Trophoblast cell (in vitro differentiated cells and primary cell): ENCODE measurements around the gene ENG.

Experiments
- DNase-seq, 2 donors: peaks; one replicate each; pipeline ENCODE4 v3.0.0-alpha.2; 2016
- H2AFZ ChIP-seq: 2 replicates; pipeline ENCODE4 v1.6.1; 2013; ENCODE audit warnings: low read length, moderate library complexity, mild to moderate bottlenecking; ENCODE audit not compliant: insufficient read depth, poor library complexity
- H2AK5ac ChIP-seq: 2 replicates; pipeline ENCODE4 v1.6.1; 2013; ENCODE audit warnings: mild to moderate bottlenecking, low read length
- H2BK120ac ChIP-seq: 2 replicates; pipeline ENCODE4 v1.6.1; 2013; ENCODE audit warnings: low read length, mild to moderate bottlenecking, moderate library complexity; ENCODE audit not compliant: insufficient read depth, poor library complexity
- H2BK12ac ChIP-seq: 2 replicates; pipeline ENCODE4 v1.6.1; 2013; ENCODE audit warnings: mild to moderate bottlenecking, low read length, moderate library complexity
- H2BK5ac ChIP-seq: 2 replicates; pipeline ENCODE4 v1.6.1; 2013; ENCODE audit warnings: low read length, low read depth, moderate library complexity, mild to moderate bottlenecking; ENCODE audit not compliant: poor library complexity
- H3K14ac ChIP-seq: 2 replicates; pipeline ENCODE4 v1.6.1; 2013; ENCODE audit warnings: mild to moderate bottlenecking, low read length
- H3K18ac ChIP-seq: 2 replicates; pipeline ENCODE4 v1.6.1; 2013; ENCODE audit warnings: mild to moderate bottlenecking, low read length
- H3K23ac ChIP-seq: 2 replicates; pipeline ENCODE4 v1.6.1; 2013; ENCODE audit warnings: low read length
- H3K27ac ChIP-seq: 2 replicates; pipeline ENCODE4 v1.5.1; 2013; ENCODE audit warnings: low read depth, mild to moderate bottlenecking, inconsistent platforms, low read length, moderate library complexity
- H3K27me3 ChIP-seq: 2 replicates; pipeline ENCODE4 v1.6.1; 2013; ENCODE audit warnings: inconsistent platforms, mild to moderate bottlenecking, low read length, moderate library complexity; ENCODE audit not compliant: insufficient read depth
- H3K36me3 ChIP-seq, 2 experiments: 1 replicate in 1 of 2; 2 replicates in 1 of 2; pipeline ENCODE4 v1.6.1; 2013; ENCODE audit warnings: low read length in 2 of 2, mild to moderate bottlenecking in 2 of 2, moderate library complexity in 1 of 2; ENCODE audit not compliant: insufficient read depth in 2 of 2, control insufficient read depth in 1 of 2
- H3K4ac ChIP-seq: 2 replicates; pipeline ENCODE4 v1.6.1; 2013; ENCODE audit warnings: low read depth, mild to moderate bottlenecking, low read length, moderate library complexity
- H3K4me1 ChIP-seq, 2 experiments: 1 replicate in 1 of 2; 2 replicates in 1 of 2; pipeline ENCODE4 v1.6.1; 2013; ENCODE audit warnings: low read length in 2 of 2, mild to moderate bottlenecking in 2 of 2, moderate library complexity in 1 of 2; ENCODE audit not compliant: insufficient read depth in 2 of 2, control insufficient read depth in 1 of 2
- H3K4me2 ChIP-seq: 2 replicates; pipeline ENCODE4 v1.6.1; 2013; ENCODE audit warnings: inconsistent platforms, mild to moderate bottlenecking, low read length, moderate library complexity
- H3K4me3 ChIP-seq: 2 replicates; pipeline ENCODE4 v1.5.1; 2013; ENCODE audit warnings: mild to moderate bottlenecking, low read depth, low read length, inconsistent platforms
- H3K79me1 ChIP-seq: one replicate; pipeline ENCODE4 v1.6.1; 2013; ENCODE audit warnings: low read length
- H3K79me2 ChIP-seq: 2 replicates; pipeline ENCODE4 v1.6.1; 2013; ENCODE audit warnings: low read length, mild to moderate bottlenecking; ENCODE audit not compliant: control insufficient read depth, insufficient read depth, poor library complexity
- H3K9ac ChIP-seq: 2 replicates; pipeline ENCODE4 v1.6.1; 2013; ENCODE audit warnings: mild to moderate bottlenecking, low read length
- H3K9me3 ChIP-seq: 2 replicates; pipeline ENCODE4 v1.6.1; 2013; ENCODE audit warnings: low read depth, mild to moderate bottlenecking, control low read depth, inconsistent platforms, low read length; ENCODE audit not compliant: insufficient read depth
- H4K12ac ChIP-seq: 2 replicates; pipeline ENCODE4 v1.6.1; 2013; ENCODE audit warnings: low read depth, mild to moderate bottlenecking, low read length, moderate library complexity
- H4K8ac ChIP-seq: 2 replicates; pipeline ENCODE4 v1.6.1; 2013; ENCODE audit warnings: low read depth, mild to moderate bottlenecking, low read length, moderate library complexity
- H4K91ac ChIP-seq: one replicate; pipeline ENCODE4 v1.6.1; 2013; ENCODE audit warnings: low read depth, mild to moderate bottlenecking, low read length, moderate library complexity
- WGBS: extraction: QIAGEN DNeasy Blood & Tissue Kit; methylation state at CpG from one replicate; pipeline ENCODE4 v1.1.7; 2013; ENCODE audit warnings: missing lambda C conversion rate; ENCODE audit not compliant: insufficient read length, insufficient coverage; ENCODE audit errors: extremely low coverage; 5-methylcytosine and 5-hydroxymethylcytosine counted together

Gene ENG

GRCh38 chr9:127785933-127786772 is 68.3 kb downstream of the ENG start, which contains the start of gene CDK9:
CDK9 (plus strand) TSS chr9:127786034; CDS start chr9:127786149, 115 bp downstream.
- Histone ChIP-seq H2BK120ac (peak within 1 kb of the TSS; percentile 94), H4K12ac (peak within 1 kb of the TSS; percentile 90)
- WGBS: no CpG with 5 or more reads among the region's 75 CpGs

GRCh38 chr9:127785023-127785932 is 69.2 kb downstream of the ENG start:
- H3K4me2 ChIP-seq: peak overlapping the region; percentile 93
- DNase-seq: peak; percentile 77 to 91
- H3K27me3 ChIP-seq: no peaks in the 10 kb centered on the region
- WGBS: no CpG with 5 or more reads among the region's 123 CpGs
- H3K9ac ChIP-seq: peak overlapping the region; percentile 54
- H3K18ac ChIP-seq: peak overlapping the region; percentile 74
- no peak overlapping the region for H2BK12ac ChIP-seq
- peak overlapping the region; percentile 77 for H2BK5ac ChIP-seq
- H3K9me3 ChIP-seq: no peaks in the 10 kb centered on the region
- H3K79me1 ChIP-seq: peaks cover 6% of the 10 kb centered on the region
- H3K27ac ChIP-seq: peak overlapping the region; percentile 78
- peaks cover 0 to 3% of the 10 kb centered on the region in 2 experiments for H3K4me1 ChIP-seq
- peak overlapping the region; percentile 79 for H4K12ac ChIP-seq
- peak overlapping the region; percentile 13 for H2BK120ac ChIP-seq
- peak overlapping the region; percentile 86 for H2AFZ ChIP-seq
- H3K79me2 ChIP-seq: peaks cover 8% of the 10 kb centered on the region
- H4K8ac ChIP-seq: peak overlapping the region; percentile 54
- H2AK5ac ChIP-seq: no peak overlapping the region
- peak overlapping the region; percentile 49 for H3K4ac ChIP-seq
- no peak overlapping the region for H3K23ac ChIP-seq
- H3K4me3 ChIP-seq: peak overlapping the region; percentile 82
- peak overlapping the region; percentile 54 for H3K14ac ChIP-seq
- H4K91ac ChIP-seq: peak overlapping the region; percentile 84
- peaks cover 31 to 32% of the 10 kb centered on the region in 2 experiments for H3K36me3 ChIP-seq

More at GRCh38 chr9:127785933-127786772, 68.3 kb downstream of the ENG start, which contains the start of gene CDK9:
- Histone ChIP-seq H3K36me3 (peaks cover 39% of the 10 kb centered on the region in 2 experiments), H2BK5ac (peak within 1 kb of the TSS; percentile 95), H2BK12ac (peak within 1 kb of the TSS; percentile 29), H3K14ac (peak within 1 kb of the TSS; percentile 98), H3K4me2 (peak within 1 kb of the TSS; percentile 93), H3K4me3 (peak within 1 kb of the TSS; percentile 93), H3K4me1 (peaks cover 0 to 3% of the 10 kb centered on the region in 2 experiments), H4K91ac (peak within 1 kb of the TSS; percentile 96), H3K9ac (peak within 1 kb of the TSS; percentile 75), H3K27me3 (no peaks in the 10 kb centered on the region), H3K79me2 (peaks cover 8% of the 10 kb centered on the region), H3K27ac (peak within 1 kb of the TSS; percentile 93), H2AFZ (peak within 1 kb of the TSS; percentile 86), H3K18ac (peak within 1 kb of the TSS; percentile 98), H3K4ac (peak within 1 kb of the TSS; percentile 97), H3K23ac (no peak within 1 kb of the TSS), H3K9me3 (no peaks in the 10 kb centered on the region), H3K79me1 (peaks cover 6% of the 10 kb centered on the region), H4K8ac (peak within 1 kb of the TSS; percentile 92), H2AK5ac (peak within 1 kb of the TSS; percentile 95)
- DNase-seq: peak; percentile 81 to 92

- Histone ChIP-seq H2BK5ac (no peak overlapping the region), H3K4ac (no peak overlapping the region), H3K9ac (no peak overlapping the region), H2BK12ac (no peak overlapping the region), H3K36me3 (peaks cover 11 to 13% of the 10 kb centered on the region in 2 experiments), H3K4me3 (no peak overlapping the region), H3K4me1 (peaks cover 0 to 3% of the 10 kb centered on the region in 2 experiments), H3K27ac (no peak overlapping the region), H3K14ac (no peak overlapping the region), H2BK120ac (no peak overlapping the region), H4K91ac (no peak overlapping the region), H2AFZ (no peak overlapping the region), H4K8ac (no peak overlapping the region), H2AK5ac (no peak overlapping the region), H3K79me2 (peaks cover 8% of the 10 kb centered on the region), H3K18ac (no peak overlapping the region), H3K23ac (no peak overlapping the region), H3K9me3 (no peaks in the 10 kb centered on the region), H3K27me3 (no peaks in the 10 kb centered on the region), H3K79me1 (peaks cover 6% of the 10 kb centered on the region), H4K12ac (no peak overlapping the region), H3K4me2 (no peak overlapping the region)
- DNase-seq: no peak
- WGBS: no CpG with 5 or more reads among the region's 20 CpGs
These were observed 71.1 kb downstream of the ENG start for GRCh38 chr9:127783111-127784008.
